Activated CD4-positive, alpha-beta T cell treated with anti-CD3 and anti-CD28 coated beads, Interleukin-2, Interleukin-6, amounts not matched to agents 100 ng/mL and 50 ng/mL, durations not matched to agents 16 hours and 8 hours (primary cell): ENCODE measurements around the gene FDCSP.
"Not testable (repeated sequence)": the region's sequence is repeated elsewhere in the genome, so short reads cannot be mapped to it uniquely, and the experiment has no call there.

ENCODE experiments used
- DNase-seq: peaks from one replicate; pipeline ENCODE4 v3.0.0-alpha.2; 2020

Gene FDCSP

GRCh38 chr4:70239884-70240591, 14.1 kb downstream of the FDCSP start:
- DNase-seq: no peak

GRCh38 chr4:70242297-70242696, 16.4 kb downstream of the FDCSP start, which contains the start of gene CSN3:
TSS of gene CSN3 (plus strand) at chr4:70242597. CDS start at chr4:70244820, 2,223 bp downstream.
- not testable (repeated sequence) for DNase-seq

- DNase-seq: no peak
These were observed 17.2 kb downstream of the FDCSP start for GRCh38 chr4:70243091-70243490.

- DNase-seq: no peak
These were observed 25.5 kb downstream of the FDCSP start for GRCh38 chr4:70251250-70251944.

- no peak for DNase-seq
These were observed 26.0 kb downstream of the FDCSP start for GRCh38 chr4:70251945-70252277.

GRCh38 chr4:70269674-70270073, 43.8 kb downstream of the FDCSP start:
- no peak for DNase-seq

GRCh38 chr4:70277121-70277520, 51.2 kb downstream of the FDCSP start:
- DNase-seq: no peak

- DNase-seq: no peak
These were observed 54.6 kb downstream of the FDCSP start for GRCh38 chr4:70280567-70280966.
